ENCODE measurements around the gene SPDYE6. TPM values are rescaled to one million over a fixed set of nuclear protein-coding genes. Genes with fewer than 3 reads are reported as not detected.
"Not testable (repeated sequence)": the region's sequence is repeated elsewhere in the genome, so short reads cannot be mapped to it uniquely, and the experiment has no call there.

Gene SPDYE6
- not detected for total RNA-seq

DNA sequence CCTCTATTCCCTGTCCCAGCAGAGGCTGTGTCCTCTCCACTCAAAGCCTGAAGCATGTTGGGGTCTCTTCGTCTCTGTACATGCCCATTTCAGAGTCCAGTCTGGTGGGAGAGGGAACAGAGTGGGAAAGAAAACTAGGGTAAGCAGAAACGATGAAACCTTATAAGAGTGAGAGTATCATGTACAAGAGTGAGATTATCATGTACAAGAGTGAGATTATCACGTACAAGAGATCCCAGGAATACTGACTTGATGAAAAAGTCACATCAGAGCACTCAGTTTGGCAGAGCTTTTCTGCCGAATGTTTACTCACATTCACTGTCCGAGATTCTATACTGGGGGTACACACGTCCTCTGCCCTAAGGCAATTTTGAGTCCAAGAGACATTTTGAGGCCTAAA is at the start of gene SPDYE6:
SPDYE6 (minus strand) TSS at position 101 of the 400 bp plus-strand sequence. CDS start 421 bp downstream, outside the sequence.
- WGBS, 2 donors, result no CpG with 5 or more reads among the region's 6 CpGs
- DNase-seq (ENCODE audit: low spot score in 2 of 2); H3K27me3 ChIP-seq; H3K36me3 ChIP-seq; H3K9me3 ChIP-seq; H3K4me3 ChIP-seq; H3K27ac ChIP-seq; H3K4me1 ChIP-seq: not testable (repeated sequence)

GRCh38 chr7:102404862-102405188 is 48.6 kb upstream of the SPDYE6 start:
- H3K4me3 ChIP-seq; DNase-seq (ENCODE audit: low spot score in 2 of 2); H3K4me1 ChIP-seq; H3K27ac ChIP-seq; H3K9me3 ChIP-seq; H3K27me3 ChIP-seq: not testable (repeated sequence)
- H3K36me3 ChIP-seq, result peaks cover 2 to 98% (median 12%) of the 10 kb centered on the region in 3 donors
- WGBS, 2 donors, result 96 to 99% methylated on average over 5 of the region's 5 CpGs

- Histone ChIP-seq H3K36me3 (peaks cover 6 to 98% (median 12%) of the 10 kb centered on the region in 3 donors), H3K27me3 (no peaks in the 10 kb centered on the region), H3K4me3 (no peak overlapping the region), H3K4me1 (no peaks in the 10 kb centered on the region), H3K9me3 (no peaks in the 10 kb centered on the region), H3K27ac (no peak overlapping the region)
- no peak for DNase-seq (ENCODE audit: low spot score in 2 of 2)
- WGBS, 2 donors, result 72 to 73% methylated on average over 15 of the region's 15 CpGs
- TF ChIP-seq, protein P1, sequence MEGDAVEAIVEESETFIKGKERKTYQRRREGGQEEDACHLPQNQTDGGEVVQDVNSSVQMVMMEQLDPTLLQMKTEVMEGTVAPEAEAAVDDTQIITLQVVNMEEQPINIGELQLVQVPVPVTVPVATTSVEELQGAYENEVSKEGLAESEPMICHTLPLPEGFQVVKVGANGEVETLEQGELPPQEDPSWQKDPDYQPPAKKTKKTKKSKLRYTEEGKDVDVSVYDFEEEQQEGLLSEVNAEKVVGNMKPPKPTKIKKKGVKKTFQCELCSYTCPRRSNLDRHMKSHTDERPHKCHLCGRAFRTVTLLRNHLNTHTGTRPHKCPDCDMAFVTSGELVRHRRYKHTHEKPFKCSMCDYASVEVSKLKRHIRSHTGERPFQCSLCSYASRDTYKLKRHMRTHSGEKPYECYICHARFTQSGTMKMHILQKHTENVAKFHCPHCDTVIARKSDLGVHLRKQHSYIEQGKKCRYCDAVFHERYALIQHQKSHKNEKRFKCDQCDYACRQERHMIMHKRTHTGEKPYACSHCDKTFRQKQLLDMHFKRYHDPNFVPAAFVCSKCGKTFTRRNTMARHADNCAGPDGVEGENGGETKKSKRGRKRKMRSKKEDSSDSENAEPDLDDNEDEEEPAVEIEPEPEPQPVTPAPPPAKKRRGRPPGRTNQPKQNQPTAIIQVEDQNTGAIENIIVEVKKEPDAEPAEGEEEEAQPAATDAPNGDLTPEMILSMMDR (IDR thresholded peaks at IDR 0.05), result peak; percentile 36 to 73 (median 47)
- TF ChIP-seq EP300 (IDR thresholded peaks at IDR 0.05) (no peak), POLR2A (IDR thresholded peaks at IDR 0.05) (no peak)
These were observed 48.0 kb upstream of the SPDYE6 start for GRCh38 chr7:102404005-102404861.

GRCh38 chr7:102403563-102403962 is 47.3 kb upstream of the SPDYE6 start:
- no peak for DNase-seq (ENCODE audit: low spot score in 2 of 2)
- H3K27me3 ChIP-seq, result no peaks in the 10 kb centered on the region
- no peak overlapping the region for H3K4me3 ChIP-seq
- H3K27ac ChIP-seq, result no peak overlapping the region
- no peaks in the 10 kb centered on the region for H3K4me1 ChIP-seq
- no peaks in the 10 kb centered on the region for H3K9me3 ChIP-seq
- TF ChIP-seq, protein P1 (IDR thresholded peaks at IDR 0.05), result no peak
- TF ChIP-seq POLR2A (IDR thresholded peaks at IDR 0.05) (no peak), EP300 (IDR thresholded peaks at IDR 0.05) (no peak)
- H3K36me3 ChIP-seq, result peaks cover 11 to 97% (median 12%) of the 10 kb centered on the region in 3 donors
- 91 to 93% methylated on average over 3 of the region's 3 CpGs for WGBS, 2 donors

DNA sequence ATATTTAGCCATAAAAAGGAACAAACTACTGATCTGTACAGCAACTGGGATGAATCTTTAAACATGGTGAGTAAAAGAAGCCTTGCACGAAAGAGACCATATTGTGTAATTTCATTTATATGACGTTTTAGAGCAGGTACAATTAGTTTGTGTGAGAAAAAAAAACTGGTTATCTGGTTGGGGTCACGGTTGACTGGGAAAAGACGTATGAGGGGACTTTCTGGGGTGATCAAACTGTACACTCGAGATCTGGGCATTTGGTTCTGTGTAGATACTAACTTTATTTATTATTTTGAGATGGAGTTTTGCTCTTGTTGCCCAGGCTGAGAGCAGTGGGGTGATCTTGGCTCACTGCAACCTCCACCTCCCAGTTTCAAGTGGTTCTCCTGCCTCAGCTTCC is 44.1 kb upstream of the SPDYE6 start:
- no peak for DNase-seq (ENCODE audit: low spot score in 2 of 2)
- TF ChIP-seq EP300 (IDR thresholded peaks at IDR 0.05), result no peak
- TF ChIP-seq POLR2A (IDR thresholded peaks at IDR 0.05), result no peak
- TF ChIP-seq, protein P1 (IDR thresholded peaks at IDR 0.05), result no peak
- Histone ChIP-seq H3K27ac (no peak overlapping the region), H3K4me3 (no peak overlapping the region), H3K4me1 (peaks cover 0 to 20% (median 7%) of the 10 kb centered on the region in 4 donors), H3K36me3 (peaks cover 3 to 65% (median 11%) of the 10 kb centered on the region in 3 donors), H3K27me3 (no peaks in the 10 kb centered on the region), H3K9me3 (no peaks in the 10 kb centered on the region)
- WGBS, 2 donors, result 84 to 93% methylated on average over 5 of the region's 5 CpGs

- H3K4me1 ChIP-seq, result peaks cover 0 to 22% (median 7%) of the 10 kb centered on the region in 4 donors
- H3K27me3 ChIP-seq, result no peaks in the 10 kb centered on the region
- DNase-seq (ENCODE audit: low spot score in 2 of 2), result no peak
- TF ChIP-seq POLR2A (IDR thresholded peaks at IDR 0.05), result no peak
- peaks cover 0 to 47% (median 11%) of the 10 kb centered on the region in 3 donors for H3K36me3 ChIP-seq
- H3K27ac ChIP-seq, result no peak overlapping the region
- H3K4me3 ChIP-seq, result no peak overlapping the region
- no peaks in the 10 kb centered on the region for H3K9me3 ChIP-seq
- 92 to 94% methylated on average over 8 of the region's 8 CpGs for WGBS, 2 donors
These were observed 42.3 kb upstream of the SPDYE6 start for GRCh38 chr7:102398543-102398942.
